CD4-positive, alpha-beta memory T cell (primary cell): Measurements from ENCODE around the gene MLN. TPM values are rescaled to one million over a fixed set of nuclear protein-coding genes. Genes with fewer than 3 reads are reported as not detected.

ENCODE experiments used
- CTCF ChIA-PET: fragments of 350-600 bp; sonication (Branson Sonifier 250); formaldehyde crosslinking; loops from one replicate; lab custom pipeline; 2021; ENCODE audit warnings: inconsistent platforms; ENCODE audit not compliant: partially characterized antibody; lab: Charles Lee
- POLR2A ChIA-PET: fragments of 350-600 bp; sonication (Branson Sonifier 250); formaldehyde crosslinking; loops from one replicate; lab custom pipeline; 2021; ENCODE audit not compliant: partially characterized antibody; lab: Charles Lee
- DNase-seq, 5 donors: peaks; one replicate each; pipeline versions ENCODE4 v3.0.0 to v3.0.0-alpha.2; 2020 to 2022; ENCODE audit warnings: mixed read lengths in 1 of 5
- H3K27ac ChIP-seq: one replicate; pipeline ENCODE4 v1.7.0; 2013; ENCODE audit warnings: low read depth, low read length
- H3K27me3 ChIP-seq: 2 replicates; pipeline ENCODE4 v1.7.0; 2013; ENCODE audit warnings: mild to moderate bottlenecking, low read length, moderate library complexity; ENCODE audit not compliant: insufficient read depth
- H3K36me3 ChIP-seq: 2 replicates; pipeline ENCODE4 v1.7.0; 2013; ENCODE audit warnings: mild to moderate bottlenecking, low read length, moderate library complexity; ENCODE audit not compliant: insufficient read depth
- H3K4me1 ChIP-seq: 2 replicates; pipeline ENCODE4 v1.7.0; 2013; ENCODE audit warnings: mild to moderate bottlenecking, low read length, moderate library complexity; ENCODE audit not compliant: insufficient read depth
- H3K4me3 ChIP-seq, 2 donors: one replicate each; pipeline ENCODE4 v1.7.0; 2013; ENCODE audit warnings: low read length in 2 of 2, mild to moderate bottlenecking in 1 of 2
- H3K9me3 ChIP-seq, 2 donors: one replicate each; pipeline ENCODE4 v1.7.0; 2013; ENCODE audit warnings: low read length in 2 of 2, control low read depth in 1 of 2; ENCODE audit not compliant: control insufficient read depth in 1 of 2
- H3K27ac Mint-ChIP-seq, 7 donors: one replicate each; pipeline ENCODE4 v1.8.0; 2020 to 2021; ENCODE audit warnings: mixed read lengths in 7 of 7, mild to moderate bottlenecking in 6 of 7, inconsistent platforms in 3 of 7, moderate library complexity in 3 of 7
- H3K27me3 Mint-ChIP-seq, 2 donors: one replicate each; pipeline ENCODE4 v1.8.0; 2020 to 2021; ENCODE audit warnings: mixed read lengths in 2 of 2
- H3K36me3 Mint-ChIP-seq, 2 donors: one replicate each; pipeline ENCODE4 v1.8.0; 2020 to 2021; ENCODE audit warnings: mixed read lengths in 2 of 2, inconsistent platforms in 1 of 2, mild to moderate bottlenecking in 1 of 2
- H3K4me1 Mint-ChIP-seq, 4 donors: one replicate each; pipeline ENCODE4 v1.8.0; 2020 to 2021; ENCODE audit warnings: mixed read lengths in 4 of 4, mild to moderate bottlenecking in 1 of 4
- H3K4me3 Mint-ChIP-seq, 8 donors: one replicate each; pipeline ENCODE4 v1.8.0; 2020 to 2021; ENCODE audit warnings: mixed read lengths in 8 of 8, mild to moderate bottlenecking in 7 of 8, moderate library complexity in 6 of 8, inconsistent platforms in 3 of 8
- H3K9me3 Mint-ChIP-seq, 8 donors: one replicate each; pipeline ENCODE4 v1.8.0; 2020 to 2021; ENCODE audit warnings: mixed read lengths in 8 of 8, mild to moderate bottlenecking in 5 of 8, inconsistent platforms in 3 of 8, moderate library complexity in 1 of 8
- intact Hi-C: fragments of 100-400 bp; cut with micrococcal nuclease; formaldehyde crosslinking; loops from one replicate; pipeline ENCODE4 v1.15.1; 2023
- polyA plus RNA-seq, 2 donors: library from polyadenylated mRNA; unstranded; fragments of 300-500 nt; fragmentation: Illumina TruSeq; gene quantifications; one replicate each; pipeline ENCODE4 v1.2.3, GENCODE V29; 2021
- total RNA-seq, 2 experiments: library from RNA; stranded (reverse); gene quantifications; one replicate each; pipeline ENCODE4 v1.2.3, GENCODE V29; 2021

MLN gene
- total and polyA plus RNA-seq, 4 experiments from 2014 or later, result not detected

DNA sequence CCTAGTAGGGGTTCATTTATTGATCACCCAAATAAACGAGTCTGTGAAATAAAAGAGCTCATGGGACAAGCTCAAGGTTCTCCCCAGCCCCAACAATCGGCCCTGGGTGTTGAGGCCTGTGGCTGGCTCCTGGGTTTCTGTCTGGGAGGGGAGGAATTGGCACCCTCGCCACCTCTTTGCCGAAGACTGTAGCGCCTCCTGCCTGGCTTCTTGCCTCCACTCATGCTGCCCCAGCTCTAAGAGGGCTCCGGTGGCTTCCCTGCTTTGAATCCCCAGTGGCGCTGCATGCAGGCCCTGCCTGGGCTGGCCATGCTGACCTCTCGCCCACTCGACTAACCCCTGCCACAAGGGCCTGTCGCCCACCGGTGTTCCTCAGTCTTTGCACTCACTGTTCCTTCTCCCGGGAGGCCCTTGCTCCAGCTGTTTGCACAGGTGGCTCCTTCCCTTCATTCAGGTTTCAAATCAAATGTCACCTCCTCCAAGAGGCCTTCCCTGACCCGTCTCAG is 5.4 kb downstream of the MLN start:
- no peak for DNase-seq
- CTCF ChIA-PET, result no interaction called here
- Histone ChIP-seq H3K4me3 (no peak overlapping the region), H3K27me3 (no peaks in the 10 kb centered on the region), H3K9me3 (no peaks in the 10 kb centered on the region), H3K36me3 (no peaks in the 10 kb centered on the region), H3K4me1 (no peaks in the 10 kb centered on the region), H3K27ac (no peak overlapping the region)
- H3K36me3 Mint-ChIP-seq, result no peaks in the 10 kb centered on the region
- POLR2A ChIA-PET, result interaction anchor here (0.6 kb wide), 1 partner anchor 1850 kb away, joined by 3 read pairs; no protein-coding TSS in a partner anchor
- intact Hi-C loops, result no loop called here
- H3K4me1 Mint-ChIP-seq, result no peaks in the 10 kb centered on the region
- H3K9me3 Mint-ChIP-seq, result peaks cover 0 to 2% (median 0%) of the 10 kb centered on the region in 8 donors
- H3K4me3 Mint-ChIP-seq, result no peak overlapping the region
- no peak overlapping the region for H3K27ac Mint-ChIP-seq
- H3K27me3 Mint-ChIP-seq, result peaks cover 9 to 17% of the 10 kb centered on the region in 2 donors

DNA sequence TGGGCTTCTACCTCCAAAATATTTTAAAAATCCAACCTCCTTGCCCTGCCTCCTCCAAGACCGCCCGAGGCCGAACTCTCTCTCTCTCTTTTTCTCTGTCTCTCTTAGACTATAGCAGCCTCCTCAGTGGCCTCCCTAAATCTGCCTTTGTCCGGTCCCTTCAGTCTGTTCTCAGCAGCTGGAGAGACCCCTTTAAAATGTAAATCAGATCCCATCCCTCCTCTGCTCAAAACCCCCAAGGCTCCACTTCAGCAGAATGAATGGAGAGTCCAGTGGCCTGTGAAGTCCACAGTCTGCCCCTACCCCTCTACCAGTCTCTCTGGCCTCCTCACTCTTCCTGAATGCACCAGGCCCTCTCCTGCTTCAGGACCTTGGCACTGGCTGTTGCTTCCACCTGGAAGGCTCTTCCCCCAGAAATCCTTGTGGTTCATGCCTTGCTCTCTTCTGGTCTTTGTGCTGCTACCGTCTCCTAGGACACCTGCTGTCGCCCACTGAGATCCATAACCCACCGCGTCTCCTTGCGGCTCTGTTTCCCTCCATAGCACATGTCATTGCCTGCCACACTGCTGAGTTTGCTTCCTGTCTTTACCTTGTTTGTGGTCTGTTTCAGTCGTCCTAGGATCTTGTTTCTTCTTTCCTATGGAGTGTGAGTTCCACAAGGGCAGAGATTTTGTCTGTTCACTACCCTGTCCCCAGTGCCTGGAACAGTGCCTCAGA is 6.0 kb downstream of the MLN start:
- no peak overlapping the region for H3K27ac Mint-ChIP-seq
- H3K9me3 Mint-ChIP-seq, result peaks cover 0 to 2% (median 0%) of the 10 kb centered on the region in 8 donors
- POLR2A ChIA-PET, result interaction anchor here (0.6 kb wide), 1 partner anchor 1851 kb away, joined by 3 read pairs; no protein-coding TSS in a partner anchor
- H3K4me3 Mint-ChIP-seq, result no peak overlapping the region
- CTCF ChIA-PET, result no interaction called here
- no peak overlapping the region for H3K27ac ChIP-seq
- H3K4me3 ChIP-seq, result no peak overlapping the region
- no peaks in the 10 kb centered on the region for H3K27me3 ChIP-seq
- DNase-seq, result no peak
- H3K4me1 ChIP-seq, result no peaks in the 10 kb centered on the region
- H3K4me1 Mint-ChIP-seq, result no peaks in the 10 kb centered on the region
- H3K9me3 ChIP-seq, result no peaks in the 10 kb centered on the region
- no peaks in the 10 kb centered on the region for H3K36me3 ChIP-seq
- H3K27me3 Mint-ChIP-seq, result peaks cover 9 to 19% of the 10 kb centered on the region in 2 donors
- intact Hi-C loops, result no loop called here
- no peaks in the 10 kb centered on the region for H3K36me3 Mint-ChIP-seq

DNA sequence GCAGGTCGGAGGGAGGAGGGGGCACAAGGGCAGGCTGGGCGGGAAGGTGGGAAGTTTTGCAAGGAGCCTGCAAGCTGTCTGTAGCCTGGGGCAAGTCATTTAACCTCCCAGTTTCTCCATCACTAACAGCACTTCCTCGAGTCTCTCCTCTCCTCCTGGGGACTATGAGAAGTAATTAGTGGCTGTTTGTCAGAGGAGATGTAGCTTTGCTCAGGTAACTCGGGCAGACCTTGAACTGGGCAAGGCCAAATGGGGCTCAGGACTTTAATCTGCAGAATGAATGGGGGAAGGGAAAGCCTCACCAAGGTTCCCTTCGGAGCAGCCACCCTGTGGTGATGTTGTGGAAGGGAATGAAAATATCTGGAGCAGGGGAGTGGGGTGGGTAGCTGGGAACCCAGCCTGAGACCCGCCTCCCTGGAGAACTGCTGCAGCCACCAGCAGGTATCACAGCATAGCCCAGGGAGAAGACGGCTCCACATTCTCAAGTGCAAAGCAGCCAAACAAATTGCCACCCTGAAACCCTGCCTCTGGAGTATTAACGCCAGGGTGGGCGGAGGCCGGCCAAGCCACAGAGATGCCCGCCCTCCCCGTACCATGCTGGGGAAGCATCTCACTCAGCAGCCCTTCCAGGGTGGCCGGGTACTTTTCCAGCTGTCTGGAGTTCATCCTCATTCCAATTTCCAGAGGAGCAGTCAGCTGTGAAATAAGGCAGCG is 8.7 kb downstream of the MLN start:
- intact Hi-C loops, result no loop called here
- Mint-ChIP-seq H3K27me3 (peaks cover 9 to 19% of the 10 kb centered on the region in 2 donors), H3K36me3 (no peaks in the 10 kb centered on the region), H3K4me1 (no peaks in the 10 kb centered on the region), H3K27ac (no peak overlapping the region), H3K4me3 (no peak overlapping the region), H3K9me3 (peaks cover 0 to 2% (median 0%) of the 10 kb centered on the region in 8 donors)
- no peaks in the 10 kb centered on the region for H3K27me3 ChIP-seq
- no peaks in the 10 kb centered on the region for H3K9me3 ChIP-seq
- no peak for DNase-seq
- ChIA-PET POLR2A (no interaction called here), CTCF (interaction anchor here (1.1 kb wide), 1 partner anchor 24 kb away, joined by 4 read pairs; no protein-coding TSS in a partner anchor)
- no peak overlapping the region for H3K27ac ChIP-seq
- H3K4me1 ChIP-seq, result no peaks in the 10 kb centered on the region
- no peak overlapping the region for H3K4me3 ChIP-seq
- H3K36me3 ChIP-seq, result no peaks in the 10 kb centered on the region

DNA sequence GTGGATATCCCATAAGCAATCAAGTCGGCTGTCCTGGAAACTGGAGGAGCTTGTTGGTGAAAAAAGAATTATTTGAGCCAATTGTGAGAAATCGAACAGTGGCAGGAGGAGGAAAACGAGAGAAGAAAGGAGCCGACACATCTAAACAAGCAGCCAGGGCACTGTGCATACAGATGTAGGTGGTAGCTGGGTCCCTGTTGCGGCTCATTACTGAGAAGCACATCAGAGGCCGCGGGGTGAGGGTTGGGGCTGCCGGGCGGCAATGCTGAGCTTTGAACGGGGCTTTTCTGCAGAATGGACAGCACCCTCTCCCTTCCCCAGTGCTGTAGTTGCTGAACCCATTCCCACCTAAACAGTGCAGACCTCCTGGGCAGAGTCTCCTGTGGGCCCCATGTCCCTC is 10.8 kb downstream of the MLN start:
- Histone ChIP-seq H3K27ac (no peak overlapping the region), H3K9me3 (no peaks in the 10 kb centered on the region), H3K27me3 (no peaks in the 10 kb centered on the region), H3K4me1 (peaks cover 5% of the 10 kb centered on the region), H3K4me3 (no peak overlapping the region), H3K36me3 (no peaks in the 10 kb centered on the region)
- H3K27ac Mint-ChIP-seq, result no peak overlapping the region
- H3K36me3 Mint-ChIP-seq, result peaks cover 0 to 2% of the 10 kb centered on the region in 2 donors
- intact Hi-C loops, result no loop called here
- H3K4me1 Mint-ChIP-seq, result peaks cover 4 to 13% (median 9%) of the 10 kb centered on the region in 4 donors
- CTCF ChIA-PET, result interaction anchor here (1.2 kb wide), 1 partner anchor 23 kb away, joined by 3 read pairs; no protein-coding TSS in a partner anchor
- POLR2A ChIA-PET, result interaction anchor here (1.0 kb wide), 1 partner anchor 62 kb away, joined by 3 read pairs; no protein-coding TSS in a partner anchor
- no peak overlapping the region for H3K4me3 Mint-ChIP-seq
- DNase-seq, result no peak
- H3K27me3 Mint-ChIP-seq, result peaks cover 3 to 11% of the 10 kb centered on the region in 2 donors
- peaks cover 0 to 1% (median 0%) of the 10 kb centered on the region in 8 donors for H3K9me3 Mint-ChIP-seq

DNA sequence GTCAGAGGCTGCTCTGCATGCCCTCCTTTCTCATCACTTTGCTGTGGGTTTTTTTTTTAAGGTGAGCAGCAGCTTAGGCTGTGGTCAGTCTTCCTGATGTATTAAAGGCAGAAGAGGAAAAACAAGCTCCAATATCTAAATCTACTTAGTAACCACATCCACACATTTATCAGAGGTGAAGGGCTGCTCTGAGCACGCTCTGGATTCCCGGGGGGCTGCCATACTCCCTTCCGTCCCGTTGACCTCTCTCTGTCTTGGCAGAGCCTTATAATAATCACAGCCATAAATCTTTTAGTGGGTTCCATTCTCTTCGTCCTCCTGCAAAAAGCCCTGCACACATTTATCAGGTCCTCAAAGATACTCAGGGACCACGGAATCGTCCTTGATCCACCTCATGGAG is 12.2 kb downstream of the MLN start:
- peak overlapping the region in 1 of 8 donors; percentile 77 for H3K4me3 Mint-ChIP-seq
- peaks cover 0 to 5% of the 10 kb centered on the region in 2 donors for H3K27me3 Mint-ChIP-seq
- peaks cover 17 to 26% (median 22%) of the 10 kb centered on the region in 4 donors for H3K4me1 Mint-ChIP-seq
- H3K27ac ChIP-seq, result no peak overlapping the region
- ChIA-PET CTCF (interaction anchor here (1.2 to 1.4 kb wide), 2 partner anchors 18 to 80 kb away, joined by 3 to 4 read pairs; no protein-coding TSS in a partner anchor), POLR2A (interaction anchor here (1.0 kb wide), 1 partner anchor 64 kb away, joined by 3 read pairs; no protein-coding TSS in a partner anchor)
- H3K27ac Mint-ChIP-seq, result peak overlapping the region in 1 of 7 donors; percentile 63
- intact Hi-C loops, result no loop called here
- H3K36me3 Mint-ChIP-seq, result peaks cover 0 to 15% of the 10 kb centered on the region in 2 donors
- H3K9me3 Mint-ChIP-seq, result no peaks in the 10 kb centered on the region
- DNase-seq, result no peak
- no peaks in the 10 kb centered on the region for H3K36me3 ChIP-seq
- peaks cover 19% of the 10 kb centered on the region for H3K4me1 ChIP-seq
- H3K4me3 ChIP-seq, result no peak overlapping the region
- H3K27me3 ChIP-seq, result no peaks in the 10 kb centered on the region
- H3K9me3 ChIP-seq, result no peaks in the 10 kb centered on the region

DNA sequence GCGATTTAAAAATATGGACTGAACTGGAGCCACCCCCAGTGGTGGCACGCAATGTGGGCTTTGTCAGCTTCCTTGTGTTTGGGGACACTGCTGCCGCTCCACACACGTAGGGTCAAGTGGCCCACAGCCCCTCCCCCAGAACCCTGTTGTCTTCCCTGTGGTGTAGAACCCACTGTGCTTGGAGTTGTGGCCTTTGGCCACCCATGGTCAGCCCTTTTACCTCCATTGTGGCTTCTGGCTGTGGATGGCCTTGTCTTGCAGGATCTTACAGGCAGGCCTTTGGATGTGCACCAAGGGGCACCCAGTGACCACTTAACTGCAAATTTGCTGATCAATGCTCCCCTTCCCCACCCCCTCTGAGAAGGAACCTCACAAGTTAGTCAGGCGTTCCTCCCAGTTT is 12.9 kb downstream of the MLN start:
- no peak overlapping the region for H3K27ac ChIP-seq
- ChIA-PET POLR2A (no interaction called here), CTCF (interaction anchor here (1.2 to 1.4 kb wide), 2 partner anchors 17 to 79 kb away, joined by 3 to 4 read pairs; no protein-coding TSS in a partner anchor)
- no peaks in the 10 kb centered on the region for H3K27me3 ChIP-seq
- peaks cover 26% of the 10 kb centered on the region for H3K4me1 ChIP-seq
- no peak overlapping the region for H3K4me3 ChIP-seq
- H3K36me3 ChIP-seq, result peaks cover 4% of the 10 kb centered on the region
- intact Hi-C loops, result no loop called here
- peaks cover 5 to 22% of the 10 kb centered on the region in 2 donors for H3K36me3 Mint-ChIP-seq
- no peaks in the 10 kb centered on the region for H3K9me3 Mint-ChIP-seq
- no peaks in the 10 kb centered on the region for H3K9me3 ChIP-seq
- H3K4me1 Mint-ChIP-seq, result peaks cover 24 to 34% (median 29%) of the 10 kb centered on the region in 4 donors
- DNase-seq, result no peak
- H3K27ac Mint-ChIP-seq, result peak overlapping the region in 1 of 7 donors; percentile 16
- peaks cover 0 to 5% of the 10 kb centered on the region in 2 donors for H3K27me3 Mint-ChIP-seq
- no peak overlapping the region for H3K4me3 Mint-ChIP-seq
